Vagina (tissue), 2 donors: ENCODE results near the gene PPFIA3. TPM values are rescaled to one million over a fixed set of nuclear protein-coding genes. Genes with fewer than 3 reads are reported as not detected.

Experiments used
- DNase-seq, 2 donors: peaks; one replicate each; pipeline ENCODE4 v3.0.0-alpha.2; 2017; ENCODE audit errors: extremely low spot score in 2 of 2
- H3K27ac ChIP-seq: fragments of 200-600 bp; sonication (generic); one replicate; pipeline ENCODE4 v1.5.1; 2019
- H3K27me3 ChIP-seq: fragments of 200-600 bp; sonication (generic); one replicate; pipeline ENCODE4 v1.5.1; 2019
- H3K36me3 ChIP-seq, 2 donors: fragments of 200-600 bp; sonication (generic); one replicate each; pipeline ENCODE4 v1.5.1; 2017 to 2019
- H3K4me1 ChIP-seq: fragments of 200-600 bp; sonication (generic); one replicate; pipeline ENCODE4 v1.5.1; 2019
- H3K4me3 ChIP-seq, 2 donors: fragments of 200-600 bp; sonication (generic); 1 replicate in 1 of 2; 2 replicates in 1 of 2; pipeline ENCODE4 v1.5.1; 2016 to 2019
- H3K9me3 ChIP-seq: fragments of 200-600 bp; sonication (generic); one replicate; pipeline ENCODE4 v1.5.1; 2019
- POLR2A ChIP-seq, 2 donors: fragments of 450-650 bp; IDR thresholded peaks; one replicate each; pipeline ENCODE4 v1.6.1; 2017; ENCODE audit warnings: antibody characterized with exemption in 2 of 2, mild to moderate bottlenecking in 2 of 2, moderate library complexity in 2 of 2
- POLR2AphosphoS5 ChIP-seq, 2 donors: sonication (generic); formaldehyde crosslinking; IDR thresholded peaks; one replicate each; pipeline ENCODE4 v1.9.0; 2017; ENCODE audit warnings: antibody characterized with exemption in 2 of 2, mild to moderate bottlenecking in 2 of 2, low read depth in 1 of 2; ENCODE audit not compliant: insufficient read depth in 1 of 2
- intact Hi-C: fragments of 100-400 bp; cut with DNase I; formaldehyde crosslinking; loops from one replicate; pipeline ENCODE4 v1.15.1; 2023
- total RNA-seq: library from RNA; depleted of rRNA; stranded (reverse); fragments of >200 nt; gene quantifications from one replicate; pipeline ENCODE4 v1.2.3, GENCODE V29; 2016
- TF ChIP-seq, protein P1 (sequence below), 3 experiments: fragments of 450-650 bp in 2 of 3; fragments of 200-600 bp in 1 of 3; sonication (generic) in 1 of 3; IDR thresholded peaks; one replicate each; pipeline ENCODE4 v1.5.1; 2017 to 2019; ENCODE audit warnings: antibody characterized with exemption in 3 of 3, mild to moderate bottlenecking in 2 of 3, moderate library complexity in 2 of 3

PPFIA3 gene
- total RNA-seq, 1 donor from 2014 or later, result 4.7 TPM

DNA sequence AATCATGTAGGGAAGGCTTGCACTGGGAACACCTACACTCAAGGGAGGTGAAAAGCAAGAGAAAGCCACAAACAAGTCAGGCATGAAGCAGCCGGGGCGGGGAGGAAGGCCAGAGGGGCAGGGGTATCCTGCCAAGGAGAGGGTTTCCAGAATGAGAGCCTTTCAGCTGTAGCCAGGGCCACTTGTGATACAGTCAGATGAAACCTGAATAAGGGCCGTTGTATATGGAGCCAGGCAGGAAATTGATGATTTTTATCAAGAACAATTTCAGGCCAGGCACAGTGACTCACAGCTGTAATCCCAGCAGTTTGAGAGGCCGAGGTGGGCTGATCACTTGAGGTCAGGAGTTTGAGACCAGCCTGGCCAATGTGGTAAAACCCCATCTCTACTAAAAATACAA is 42.6 kb downstream of the PPFIA3 start:
- Histone ChIP-seq H3K4me3 (no peak overlapping the region), H3K36me3 (no peaks in the 10 kb centered on the region), H3K9me3 (no peaks in the 10 kb centered on the region), H3K27ac (no peak overlapping the region), H3K4me1 (peaks cover 29% of the 10 kb centered on the region), H3K27me3 (no peaks in the 10 kb centered on the region)
- intact Hi-C loops, result no loop called here
- no peak for DNase-seq
- TF ChIP-seq, protein P1, sequence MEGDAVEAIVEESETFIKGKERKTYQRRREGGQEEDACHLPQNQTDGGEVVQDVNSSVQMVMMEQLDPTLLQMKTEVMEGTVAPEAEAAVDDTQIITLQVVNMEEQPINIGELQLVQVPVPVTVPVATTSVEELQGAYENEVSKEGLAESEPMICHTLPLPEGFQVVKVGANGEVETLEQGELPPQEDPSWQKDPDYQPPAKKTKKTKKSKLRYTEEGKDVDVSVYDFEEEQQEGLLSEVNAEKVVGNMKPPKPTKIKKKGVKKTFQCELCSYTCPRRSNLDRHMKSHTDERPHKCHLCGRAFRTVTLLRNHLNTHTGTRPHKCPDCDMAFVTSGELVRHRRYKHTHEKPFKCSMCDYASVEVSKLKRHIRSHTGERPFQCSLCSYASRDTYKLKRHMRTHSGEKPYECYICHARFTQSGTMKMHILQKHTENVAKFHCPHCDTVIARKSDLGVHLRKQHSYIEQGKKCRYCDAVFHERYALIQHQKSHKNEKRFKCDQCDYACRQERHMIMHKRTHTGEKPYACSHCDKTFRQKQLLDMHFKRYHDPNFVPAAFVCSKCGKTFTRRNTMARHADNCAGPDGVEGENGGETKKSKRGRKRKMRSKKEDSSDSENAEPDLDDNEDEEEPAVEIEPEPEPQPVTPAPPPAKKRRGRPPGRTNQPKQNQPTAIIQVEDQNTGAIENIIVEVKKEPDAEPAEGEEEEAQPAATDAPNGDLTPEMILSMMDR (IDR thresholded peaks at IDR 0.05), result no peak
- TF ChIP-seq POLR2A (IDR thresholded peaks at IDR 0.05), result no peak
- no peak for TF ChIP-seq POLR2AphosphoS5 (IDR thresholded peaks at IDR 0.05; ENCODE audit: insufficient read depth in 1 of 2, low read depth in 1 of 2)

DNA sequence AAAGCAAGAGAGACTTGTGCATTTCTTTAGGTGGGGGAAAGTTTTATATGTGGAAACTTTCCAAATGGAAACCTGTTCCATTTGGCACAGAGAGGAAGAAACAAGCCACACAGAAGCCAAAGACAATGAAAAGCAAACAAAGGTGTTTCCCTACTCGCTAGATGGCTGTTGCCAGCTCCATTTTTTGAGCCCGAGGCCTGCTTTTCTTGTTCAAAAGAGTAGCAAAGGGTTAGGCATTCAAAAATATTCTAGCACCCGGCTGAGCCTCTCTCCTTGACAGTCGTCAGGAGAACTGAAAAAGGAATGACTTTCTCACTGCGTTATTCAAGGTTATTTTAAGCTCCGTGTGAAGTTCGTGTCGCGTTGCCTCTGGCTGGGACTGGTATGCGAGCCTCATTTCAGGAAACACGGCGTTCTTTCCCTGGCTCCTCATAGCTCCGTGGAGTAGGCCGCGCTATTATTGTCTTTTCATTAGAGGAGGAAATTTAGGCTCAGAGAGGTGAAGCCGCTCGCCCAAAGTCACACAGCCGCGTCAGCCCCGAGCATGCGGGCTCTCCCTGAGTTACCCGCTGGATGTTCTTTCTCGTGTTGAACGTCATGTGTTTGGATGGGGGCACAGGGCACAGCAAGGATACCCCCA is 45.9 kb downstream of the PPFIA3 start:
- peaks cover 0 to 19% of the 10 kb centered on the region in 2 donors for H3K36me3 ChIP-seq
- TF ChIP-seq POLR2A (IDR thresholded peaks at IDR 0.05), result no peak
- TF ChIP-seq POLR2AphosphoS5 (IDR thresholded peaks at IDR 0.05; ENCODE audit: insufficient read depth in 1 of 2, low read depth in 1 of 2), result peak; percentile 24 to 43
- no peaks in the 10 kb centered on the region for H3K27me3 ChIP-seq
- intact Hi-C loops, result no loop called here
- H3K27ac ChIP-seq, result peak overlapping the region; percentile 76
- no peak overlapping the region for H3K4me3 ChIP-seq
- no peak for DNase-seq
- peaks cover 11% of the 10 kb centered on the region for H3K4me1 ChIP-seq
- H3K9me3 ChIP-seq, result no peaks in the 10 kb centered on the region

DNA sequence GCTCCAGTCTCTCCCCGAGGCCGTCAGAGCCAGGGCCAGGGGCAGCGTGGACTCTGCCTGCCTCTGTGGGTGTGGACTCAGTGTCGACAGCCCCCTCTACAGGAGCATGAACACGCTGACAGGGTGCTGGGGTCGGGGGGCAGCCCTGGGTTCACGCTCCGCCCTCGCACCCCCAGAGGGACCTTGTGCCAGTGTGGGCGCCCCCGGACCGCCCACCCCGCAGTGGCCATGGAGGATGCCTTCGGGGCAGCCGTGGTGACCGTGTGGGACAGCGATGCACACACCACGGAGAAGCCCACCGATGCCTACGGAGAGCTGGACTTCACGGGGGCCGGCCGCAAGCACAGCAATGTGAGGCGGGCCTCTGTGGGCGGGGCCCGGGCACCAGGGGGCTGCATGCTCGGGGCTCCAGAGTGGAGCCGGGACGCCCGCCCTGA is 46.5 kb downstream of the PPFIA3 start:
- intact Hi-C loops, result no loop called here
- Histone ChIP-seq H3K9me3 (no peaks in the 10 kb centered on the region), H3K27me3 (no peaks in the 10 kb centered on the region), H3K27ac (peak overlapping the region; percentile 76), H3K36me3 (peaks cover 0 to 19% of the 10 kb centered on the region in 2 donors), H3K4me3 (no peak overlapping the region), H3K4me1 (peaks cover 11% of the 10 kb centered on the region)
- DNase-seq, result no peak
- TF ChIP-seq, protein P1 (IDR thresholded peaks at IDR 0.05), result no peak
- TF ChIP-seq POLR2A (IDR thresholded peaks at IDR 0.05) (no peak), POLR2AphosphoS5 (IDR thresholded peaks at IDR 0.05; ENCODE audit: insufficient read depth in 1 of 2, low read depth in 1 of 2) (no peak)

DNA sequence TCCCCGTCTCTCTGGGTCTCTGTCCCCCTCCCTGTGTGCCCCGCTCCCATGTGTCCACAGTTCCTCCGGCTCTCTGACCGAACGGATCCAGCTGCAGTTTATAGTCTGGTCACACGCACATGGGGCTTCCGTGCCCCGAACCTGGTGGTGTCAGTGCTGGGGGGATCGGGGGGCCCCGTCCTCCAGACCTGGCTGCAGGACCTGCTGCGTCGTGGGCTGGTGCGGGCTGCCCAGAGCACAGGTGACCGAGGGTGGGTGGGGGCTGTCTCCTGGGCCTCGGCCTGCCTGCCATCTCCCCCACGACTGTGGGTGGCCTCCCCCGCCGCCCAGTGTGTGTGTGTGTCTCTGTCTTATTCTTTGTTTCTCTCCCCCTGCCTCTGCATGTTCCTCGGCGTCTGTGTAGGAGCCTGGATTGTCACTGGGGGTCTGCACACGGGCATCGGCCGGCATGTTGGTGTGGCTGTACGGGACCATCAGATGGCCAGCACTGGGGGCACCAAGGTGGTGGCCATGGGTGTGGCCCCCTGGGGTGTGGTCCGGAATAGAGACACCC is 48.6 kb downstream of the PPFIA3 start:
- H3K27ac ChIP-seq, result no peak overlapping the region
- peaks cover 0 to 36% of the 10 kb centered on the region in 2 donors for H3K36me3 ChIP-seq

DNA sequence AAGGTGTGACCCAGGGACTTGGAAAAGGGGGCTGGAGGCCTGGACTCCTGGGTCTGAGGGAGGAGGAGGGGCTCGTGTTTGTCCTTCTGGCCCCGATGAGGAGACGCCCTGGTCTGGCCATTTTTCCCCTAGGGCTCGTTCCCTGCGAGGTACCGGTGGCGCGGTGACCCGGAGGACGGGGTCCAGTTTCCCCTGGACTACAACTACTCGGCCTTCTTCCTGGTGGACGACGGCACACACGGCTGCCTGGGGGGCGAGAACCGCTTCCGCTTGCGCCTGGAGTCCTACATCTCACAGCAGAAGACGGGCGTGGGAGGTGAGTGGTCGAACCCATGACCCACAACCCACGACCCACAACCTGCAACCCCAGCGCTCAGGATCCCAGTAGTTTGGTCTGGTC is 49.1 kb downstream of the PPFIA3 start:
- Histone ChIP-seq H3K27ac (no peak overlapping the region), H3K27me3 (no peaks in the 10 kb centered on the region), H3K4me1 (peaks cover 11% of the 10 kb centered on the region), H3K4me3 (no peak overlapping the region), H3K9me3 (no peaks in the 10 kb centered on the region), H3K36me3 (peaks cover 0 to 40% of the 10 kb centered on the region in 2 donors)
- DNase-seq, result no peak
- TF ChIP-seq, protein P1 (IDR thresholded peaks at IDR 0.05), result no peak
- TF ChIP-seq POLR2AphosphoS5 (IDR thresholded peaks at IDR 0.05; ENCODE audit: insufficient read depth in 1 of 2, low read depth in 1 of 2) (no peak), POLR2A (IDR thresholded peaks at IDR 0.05) (no peak)
- intact Hi-C loops, result no loop called here

More for the DNA sequence above, 48.6 kb downstream of the PPFIA3 start:
- no peak for DNase-seq
- H3K9me3 ChIP-seq, result no peaks in the 10 kb centered on the region
- no peaks in the 10 kb centered on the region for H3K27me3 ChIP-seq
- no peak overlapping the region for H3K4me3 ChIP-seq
- intact Hi-C loops, result no loop called here
- TF ChIP-seq, protein P1 (IDR thresholded peaks at IDR 0.05), result no peak
- TF ChIP-seq POLR2AphosphoS5 (IDR thresholded peaks at IDR 0.05; ENCODE audit: insufficient read depth in 1 of 2, low read depth in 1 of 2) (no peak), POLR2A (IDR thresholded peaks at IDR 0.05) (no peak)
- peaks cover 11% of the 10 kb centered on the region for H3K4me1 ChIP-seq
